Fibroblast of peridontal ligament (primary cell): ENCODE results near the gene ZNF506.
A peak's percentile ranks its signal among the peaks of the same experiment; 100 is the strongest.
"Not testable (repeated sequence)": the region's sequence is repeated elsewhere in the genome, so short reads cannot be mapped to it uniquely, and the experiment has no call there.

Source experiments
- DNase-seq: peaks from one replicate; pipeline ENCODE4 v3.0.0-alpha.2; 2010; ENCODE audit errors: extremely low read depth

The ZNF506 gene

DNA sequence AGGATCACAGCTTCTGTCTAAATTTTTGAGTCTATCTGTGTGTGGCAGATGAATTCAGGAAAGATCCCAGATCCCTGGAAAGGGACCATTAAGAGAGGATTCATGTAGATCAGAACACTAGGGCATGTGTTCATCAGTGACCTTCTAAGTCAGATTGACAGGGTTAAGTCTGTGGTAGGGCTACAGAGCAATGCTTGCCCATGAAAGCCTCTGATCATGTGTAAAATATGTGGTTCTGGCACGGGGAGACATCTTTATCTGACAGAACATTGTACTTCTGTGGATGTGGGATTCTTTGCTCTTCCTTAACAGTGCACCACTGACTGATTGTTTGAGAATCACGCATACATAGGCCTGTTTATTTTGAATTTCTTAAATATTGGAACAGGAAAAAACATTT lies 42.9 kb downstream of the ZNF506 start:
- no peak for DNase-seq

DNA sequence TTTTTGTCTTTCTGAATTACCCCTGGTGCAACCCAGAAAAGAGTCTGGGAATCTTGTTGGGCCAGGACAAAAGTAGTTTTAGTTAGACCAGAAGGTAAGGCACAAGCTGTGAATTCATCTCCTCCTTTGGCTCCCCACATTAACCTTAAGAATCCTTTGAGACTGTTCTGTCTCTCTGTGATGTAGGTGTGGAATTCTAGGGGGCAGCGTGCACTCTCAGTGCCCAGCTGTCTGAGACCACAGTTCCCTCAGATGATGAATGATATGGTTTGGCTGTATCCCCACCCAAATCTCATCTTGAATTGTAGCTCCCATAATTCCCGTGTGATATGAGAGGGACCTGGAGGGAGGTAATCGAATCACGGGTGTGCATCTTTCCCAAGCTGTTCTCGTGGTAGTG lies 43.9 kb downstream of the ZNF506 start:
- no peak for DNase-seq

DNA sequence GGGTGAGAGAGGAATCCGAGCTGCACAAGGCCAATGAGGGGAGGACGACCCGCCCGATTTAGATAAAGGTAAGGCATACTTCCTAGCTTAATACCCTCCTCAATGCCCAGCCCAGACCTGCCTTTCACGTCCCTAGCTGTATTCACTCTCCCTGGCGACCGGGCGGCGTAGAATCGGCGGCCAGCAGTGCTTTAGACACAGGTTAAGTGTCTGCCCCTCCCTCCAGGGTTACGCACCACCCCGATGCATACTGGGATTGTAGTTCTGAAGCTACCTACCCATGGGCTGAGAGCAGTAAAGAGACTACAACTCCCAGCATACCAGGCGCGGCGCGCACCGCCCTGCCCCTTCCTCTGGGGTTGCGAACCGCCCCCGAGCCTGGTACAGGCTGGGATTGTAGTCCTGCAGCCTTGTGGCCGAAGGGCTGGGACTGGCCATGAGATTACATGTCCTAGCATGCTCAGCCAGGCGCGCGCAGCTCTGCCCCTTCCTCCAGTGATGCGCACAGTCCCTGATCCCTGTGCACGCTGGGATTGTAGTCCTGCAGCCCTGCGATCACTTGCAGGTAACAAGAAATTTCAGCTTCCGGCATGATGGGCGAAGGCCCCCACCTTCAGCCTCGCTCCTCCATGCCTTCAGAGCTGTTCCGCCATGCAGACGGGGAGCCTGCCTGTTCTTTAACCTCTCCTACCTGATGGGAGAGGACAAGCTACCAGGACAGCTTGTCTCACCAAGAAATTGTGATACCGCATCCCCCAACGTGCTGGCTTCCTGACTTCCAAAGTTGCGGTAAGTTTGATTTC lies 45.1 kb downstream of the ZNF506 start:
- peak; percentile 96 for DNase-seq

DNA sequence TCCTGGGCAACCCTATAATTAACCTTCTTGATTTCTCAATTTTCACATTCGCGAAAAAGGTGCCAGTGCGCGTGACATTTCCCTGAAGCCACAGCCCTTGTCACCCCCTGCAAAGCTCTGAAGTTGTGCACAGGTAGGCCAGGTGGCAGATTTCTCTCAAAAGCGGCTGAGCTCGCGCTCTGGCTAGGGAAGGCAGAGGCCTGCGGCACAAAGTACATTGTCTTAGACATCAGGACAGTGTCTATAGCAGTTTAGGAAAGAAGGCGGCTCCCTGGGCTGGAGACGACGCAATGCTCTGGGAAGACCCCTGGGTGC lies 45.7 kb downstream of the ZNF506 start:
- DNase-seq: no peak

DNA sequence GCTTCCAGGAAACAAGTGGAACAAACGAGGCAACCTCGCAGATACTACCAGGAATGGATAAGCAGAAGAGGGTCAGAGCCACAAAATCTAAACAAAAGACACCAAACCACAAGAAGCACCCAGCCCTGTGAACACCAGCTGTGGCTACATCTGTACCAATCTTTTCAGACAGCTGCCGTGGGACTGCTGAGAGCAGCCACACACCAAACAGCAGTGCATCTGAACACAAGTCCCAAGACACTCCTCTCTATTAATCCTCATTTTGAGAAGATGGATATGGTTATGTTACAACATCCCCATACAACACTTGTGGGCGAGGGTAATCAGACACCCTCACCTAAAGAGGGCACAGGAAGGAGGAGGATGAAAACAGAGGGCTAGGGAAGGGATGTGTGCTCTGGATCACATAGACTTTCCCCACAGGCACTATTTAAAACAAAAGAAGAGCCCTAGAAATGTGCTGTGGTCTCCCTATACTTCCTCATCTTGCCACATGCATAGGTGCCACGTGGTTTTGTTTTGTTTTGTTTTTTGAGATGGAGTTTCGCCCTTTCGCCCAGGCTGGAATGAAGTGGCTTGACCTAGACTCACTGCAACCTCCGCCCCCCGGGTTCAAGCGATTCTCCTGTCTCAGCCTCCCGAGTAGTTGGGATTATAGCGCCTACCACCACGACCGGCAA lies 47.1 kb downstream of the ZNF506 start:
- DNase-seq: no peak

DNA sequence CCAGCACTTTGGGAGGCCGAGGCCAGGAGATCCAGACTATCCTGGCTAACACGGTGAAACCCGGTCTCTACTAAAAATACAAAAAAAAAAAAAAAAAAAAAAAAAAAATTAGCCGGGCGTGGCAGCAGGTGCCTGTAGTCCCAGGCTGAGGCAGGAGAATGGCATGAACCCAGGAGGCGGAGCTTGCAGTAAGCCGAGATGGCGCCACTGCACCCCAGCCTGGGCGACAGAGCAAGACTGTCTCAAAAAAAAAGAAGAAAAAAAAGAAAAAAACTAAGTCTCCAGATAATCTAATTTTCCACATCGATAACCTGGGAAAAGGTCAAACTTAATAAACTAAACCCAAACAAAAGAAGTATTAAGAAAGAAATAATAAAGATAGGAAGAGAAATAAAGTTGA lies 49.6 kb downstream of the ZNF506 start:
- DNase-seq: not testable (repeated sequence)

DNA sequence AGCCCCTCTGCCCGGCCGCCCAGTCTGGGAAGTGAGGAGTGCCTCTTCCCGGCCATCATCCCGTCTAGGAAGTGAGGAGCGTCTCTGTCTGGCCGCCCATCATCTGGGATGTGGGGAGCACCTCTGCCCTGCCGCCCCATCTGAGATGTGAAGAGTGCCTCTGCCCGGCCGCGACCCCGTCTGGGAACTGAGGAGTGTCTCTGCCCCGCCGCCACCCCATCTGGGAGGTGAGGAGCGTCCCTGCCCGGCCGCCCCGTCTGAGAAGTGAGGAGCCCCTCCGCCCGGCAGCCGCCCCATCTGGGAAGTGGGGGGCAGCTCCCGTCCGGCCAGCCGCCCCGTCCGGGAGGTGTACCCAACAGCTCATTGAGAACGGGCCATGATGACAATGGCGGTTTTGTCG lies 51.6 kb downstream of the ZNF506 start:
- DNase-seq: not testable (repeated sequence)

DNA sequence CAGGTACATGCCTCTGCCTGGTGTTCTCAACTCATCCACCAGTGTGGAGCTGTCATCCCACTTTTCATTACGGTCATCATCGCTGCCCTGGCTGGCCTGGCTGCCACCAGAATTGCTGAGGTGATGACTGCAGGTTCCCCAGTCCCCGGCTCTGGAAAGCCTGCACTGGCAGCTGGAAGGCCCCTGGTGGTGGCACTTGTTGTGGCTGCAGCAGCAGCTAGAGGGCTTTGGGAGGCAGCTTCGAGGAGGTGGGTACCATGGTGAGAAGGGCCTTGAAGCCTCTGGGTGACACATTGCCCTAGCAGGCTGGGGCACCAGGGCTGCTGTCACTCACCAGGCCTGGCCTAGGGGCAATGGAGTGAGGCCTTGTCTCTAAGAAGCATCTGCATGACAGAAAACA lies 63.4 kb downstream of the ZNF506 start:
- DNase-seq: no peak

DNA sequence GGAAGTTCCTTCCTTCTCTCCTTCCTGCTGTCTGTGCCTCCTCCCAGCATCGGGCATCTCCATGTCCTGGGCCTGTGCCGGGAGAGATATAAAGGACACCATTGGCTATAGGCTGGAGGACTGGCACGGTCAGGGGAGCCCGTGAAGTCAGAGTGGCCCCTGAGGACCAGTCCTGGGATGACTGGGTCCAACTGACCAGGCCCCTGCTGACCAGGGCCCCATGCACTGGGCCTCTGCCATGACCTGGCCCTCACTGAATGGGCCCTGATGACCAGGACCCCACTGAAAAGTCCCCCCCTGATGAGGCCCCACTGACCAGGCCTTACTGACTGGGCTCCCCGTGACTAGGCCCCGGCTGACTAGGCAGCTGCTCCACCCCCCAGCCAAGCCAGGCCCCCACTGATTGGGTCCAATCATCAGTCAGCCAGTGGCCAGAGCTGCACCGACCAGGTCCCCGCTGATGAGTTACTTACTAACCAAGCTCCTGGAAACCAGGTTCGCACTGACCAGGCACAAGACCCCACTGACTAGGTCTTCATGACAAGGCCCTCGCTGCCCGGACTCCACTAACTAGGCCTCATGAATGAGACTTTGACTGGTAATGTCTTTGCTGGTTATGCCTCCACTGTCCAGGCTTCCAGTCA lies 68.7 kb downstream of the ZNF506 start:
- DNase-seq: no peak

DNA sequence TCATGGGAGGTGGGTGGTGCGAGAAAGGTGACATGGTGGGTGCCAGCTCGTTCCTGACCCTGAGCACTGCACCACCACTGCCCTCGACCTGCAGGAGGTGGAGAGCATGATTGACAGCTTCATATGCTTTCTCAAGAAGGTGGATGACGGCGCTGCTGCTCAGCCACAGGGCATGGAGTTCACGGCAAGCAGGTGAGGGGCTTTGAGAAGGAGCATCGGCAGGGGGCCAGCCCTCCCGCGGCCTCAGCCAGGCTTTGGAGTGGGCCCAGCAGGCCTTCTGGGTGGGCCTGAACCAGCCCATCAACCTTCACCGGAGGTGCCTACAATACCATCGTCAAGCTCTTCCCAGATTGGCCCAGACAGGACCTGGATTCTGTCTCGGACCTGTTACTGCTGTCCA lies 69.7 kb downstream of the ZNF506 start:
- no peak for DNase-seq

DNA sequence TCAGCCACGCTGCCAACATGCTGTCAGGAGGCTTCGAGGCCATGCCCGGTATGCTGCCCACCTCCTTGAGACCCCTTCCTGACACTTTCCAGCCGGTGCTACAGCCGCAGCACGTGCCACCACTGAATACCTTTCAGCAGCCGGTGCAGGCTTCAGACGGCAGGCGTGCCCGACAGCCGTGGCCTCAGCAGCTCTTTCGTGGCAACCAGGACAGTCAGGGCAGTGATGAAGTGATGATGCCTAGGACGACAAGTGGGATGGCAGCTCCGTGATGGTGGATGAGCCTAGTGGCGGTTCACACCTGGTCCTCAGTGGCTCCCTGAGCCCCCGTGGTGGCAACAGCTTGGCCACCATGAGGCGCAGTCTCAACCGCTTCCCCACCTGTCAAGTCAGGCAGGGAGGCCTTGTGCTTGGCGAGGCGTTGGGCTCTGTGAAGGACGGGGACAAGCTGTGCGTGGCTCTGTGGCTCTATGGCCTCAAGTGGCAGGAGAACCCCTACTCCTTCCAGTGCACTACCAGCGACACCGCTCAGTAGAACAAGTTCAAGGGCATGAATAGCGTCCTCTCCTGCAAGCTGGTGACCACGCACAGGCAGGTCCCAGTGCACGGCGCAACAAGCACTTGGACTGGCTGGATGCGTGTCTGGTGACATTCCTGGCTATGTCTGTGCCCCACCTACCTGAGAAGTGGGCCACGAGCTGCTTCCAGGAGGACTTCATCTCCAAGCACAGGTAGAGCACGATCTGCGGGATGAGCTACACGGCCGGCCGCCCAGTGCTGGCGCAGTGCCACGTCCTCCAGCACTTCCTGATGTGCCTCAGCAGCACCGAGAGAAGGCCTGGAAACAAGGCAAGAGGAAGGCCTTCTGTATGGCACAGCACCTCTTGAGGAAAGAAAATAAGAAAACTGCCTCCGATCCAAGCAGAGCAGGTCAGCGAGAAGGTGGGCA lies 70.4 kb downstream of the ZNF506 start:
- DNase-seq: no peak

DNA sequence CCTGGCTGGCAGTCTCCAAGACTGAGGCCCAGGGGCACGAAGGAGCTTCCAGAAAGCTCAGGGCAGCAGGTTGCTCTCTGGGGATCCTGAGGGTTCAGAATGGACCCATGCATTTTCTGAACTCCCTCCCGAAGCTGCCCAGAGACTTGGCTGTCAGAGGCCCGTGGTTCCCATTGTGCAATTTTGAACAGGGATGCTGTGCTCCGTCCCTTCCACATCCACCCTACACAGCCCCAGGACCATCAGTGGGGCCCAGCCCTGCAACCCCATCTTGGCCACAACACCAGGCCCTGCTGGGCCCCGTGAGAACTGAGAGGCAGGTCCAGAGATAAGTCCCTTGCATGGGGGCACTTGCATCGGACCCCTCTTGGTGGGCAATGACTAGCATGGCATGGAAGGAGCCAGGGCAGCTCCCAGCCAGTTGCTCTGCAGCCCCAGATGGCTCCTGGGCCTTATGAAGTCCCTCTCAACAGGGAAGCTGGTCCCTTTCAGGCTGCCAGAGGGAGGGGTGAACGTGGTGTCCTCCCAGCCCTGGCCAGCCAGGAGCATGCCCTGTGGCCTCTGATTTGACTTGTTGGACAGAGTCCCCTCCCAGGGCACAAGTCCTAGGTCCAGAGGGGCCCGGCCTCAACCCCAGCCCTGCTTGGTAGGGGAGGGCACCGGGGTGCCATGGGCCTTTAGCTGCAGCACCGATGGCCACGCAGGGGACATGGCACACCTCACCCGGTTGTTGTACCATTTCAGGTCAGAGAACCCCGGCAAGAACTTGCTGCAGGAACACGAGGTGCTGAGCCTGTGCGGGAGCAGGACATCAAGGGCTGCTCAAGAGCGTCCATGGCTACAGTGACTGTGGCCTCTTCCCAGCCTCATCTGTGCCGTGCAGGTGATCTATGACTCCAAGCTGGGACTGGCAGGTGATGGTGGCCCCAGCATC lies 71.4 kb downstream of the ZNF506 start:
- DNase-seq: no peak

DNA sequence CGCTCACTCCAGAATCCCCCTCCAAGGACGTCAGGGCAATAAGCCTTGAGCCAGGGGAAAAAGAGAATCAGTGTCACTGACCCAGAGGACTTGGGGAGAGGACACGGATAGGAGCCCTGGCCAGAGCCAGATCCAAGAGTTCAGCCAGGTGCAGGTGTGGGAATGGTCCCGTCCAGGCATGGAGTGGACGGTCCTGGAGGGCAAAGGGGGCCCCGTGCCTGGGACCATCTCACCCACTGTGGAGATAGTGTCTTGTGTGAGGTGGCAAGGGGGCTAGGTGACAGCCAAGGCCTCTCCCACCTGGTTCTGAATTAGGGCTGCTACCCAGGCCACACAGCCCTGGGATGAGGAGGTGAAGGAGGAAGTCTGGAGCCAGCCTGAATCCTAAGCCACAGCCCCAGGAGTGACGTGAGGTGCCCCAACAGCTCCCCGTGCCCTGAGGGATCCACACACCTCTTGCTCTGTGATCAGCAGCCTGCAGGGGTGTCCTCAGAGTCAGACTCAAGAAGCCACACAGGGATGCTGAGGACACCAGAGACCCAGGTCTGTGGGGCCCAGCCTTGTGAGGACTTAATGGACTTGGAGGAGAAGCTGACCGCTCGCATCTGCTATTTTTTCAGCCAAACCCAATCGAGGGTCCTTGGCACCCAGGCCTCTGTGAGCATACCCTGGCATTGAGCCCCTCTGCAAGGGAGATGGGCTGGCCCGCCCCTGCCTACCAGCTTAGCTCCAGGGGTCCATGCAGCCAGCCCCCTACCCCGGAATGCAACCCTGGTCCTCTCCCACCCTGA lies 72.2 kb downstream of the ZNF506 start:
- DNase-seq: no peak

DNA sequence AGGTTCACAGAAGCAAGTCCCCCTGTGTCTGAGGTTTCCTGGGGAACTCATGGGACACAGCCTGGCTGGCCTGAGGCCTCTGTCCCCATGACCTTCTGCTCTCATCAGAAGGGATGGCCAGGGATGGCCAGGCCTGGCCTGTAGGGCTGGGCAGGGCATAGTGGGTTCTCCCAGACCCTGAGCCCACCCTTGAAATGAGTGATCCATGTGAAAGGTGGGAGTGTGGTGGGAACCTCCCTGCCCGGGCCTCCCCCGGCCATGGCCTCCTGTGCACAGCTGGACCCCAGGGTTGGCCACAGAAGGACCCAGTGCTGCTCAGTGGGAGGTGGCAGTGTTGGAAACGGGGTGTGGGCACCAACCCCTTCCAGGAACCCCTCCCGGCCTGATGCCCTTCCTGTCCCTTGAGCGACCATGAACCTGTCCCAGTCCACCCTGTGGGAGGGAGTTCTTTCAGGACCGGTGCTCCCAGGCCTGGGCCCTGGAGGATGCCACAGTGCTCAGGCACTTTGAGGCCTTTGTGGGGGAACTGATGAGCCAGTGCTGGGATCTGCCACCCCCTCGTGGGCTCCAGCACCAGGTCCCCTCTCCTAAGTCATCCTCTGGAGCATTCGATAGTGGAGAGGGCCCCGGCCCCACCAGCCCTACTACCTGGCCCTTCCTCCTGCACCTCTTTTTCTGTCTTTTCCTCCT lies 73.2 kb downstream of the ZNF506 start:
- no peak for DNase-seq

DNA sequence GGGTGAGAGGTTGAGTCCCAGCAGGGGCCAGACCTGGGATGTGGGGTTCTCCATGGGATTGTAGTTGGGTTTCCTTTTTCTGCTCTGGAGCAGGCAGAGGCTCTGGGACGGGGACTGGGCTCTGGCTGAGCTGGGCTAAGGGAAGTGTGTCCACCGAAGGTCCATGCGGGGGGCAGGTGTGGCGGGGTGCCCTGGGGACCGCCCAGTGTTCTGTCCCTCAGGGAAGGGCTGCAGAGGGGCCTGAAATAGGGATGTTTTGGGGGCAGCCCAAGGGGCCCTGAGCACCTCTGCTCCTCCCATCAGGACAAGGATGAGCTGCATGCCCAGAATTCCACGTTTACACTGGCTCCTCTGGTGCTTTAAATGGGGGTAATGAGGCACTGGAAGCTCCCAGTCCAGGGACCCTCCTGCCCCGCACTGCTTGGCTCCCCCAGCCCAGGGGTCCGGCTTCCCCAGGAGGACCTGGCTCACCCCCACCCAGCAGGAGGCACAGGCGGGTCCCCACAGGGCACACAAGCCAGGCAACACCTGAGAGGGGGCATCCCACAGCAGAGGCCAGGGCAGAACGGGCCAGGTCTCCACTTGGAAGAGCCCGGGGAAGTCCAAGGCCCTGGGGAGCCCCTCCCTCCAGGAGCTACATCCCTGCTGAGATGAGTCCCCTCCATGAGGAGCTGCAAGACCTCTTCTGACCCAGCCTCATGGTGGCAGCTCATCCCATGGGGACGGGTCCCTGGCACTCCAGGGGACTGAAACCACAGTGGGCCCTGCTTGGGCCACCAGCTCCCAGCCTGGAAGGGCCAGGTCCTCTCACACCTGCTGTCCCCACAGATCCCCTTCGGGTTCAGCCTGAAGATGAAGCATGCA lies 74.0 kb downstream of the ZNF506 start:
- no peak for DNase-seq

DNA sequence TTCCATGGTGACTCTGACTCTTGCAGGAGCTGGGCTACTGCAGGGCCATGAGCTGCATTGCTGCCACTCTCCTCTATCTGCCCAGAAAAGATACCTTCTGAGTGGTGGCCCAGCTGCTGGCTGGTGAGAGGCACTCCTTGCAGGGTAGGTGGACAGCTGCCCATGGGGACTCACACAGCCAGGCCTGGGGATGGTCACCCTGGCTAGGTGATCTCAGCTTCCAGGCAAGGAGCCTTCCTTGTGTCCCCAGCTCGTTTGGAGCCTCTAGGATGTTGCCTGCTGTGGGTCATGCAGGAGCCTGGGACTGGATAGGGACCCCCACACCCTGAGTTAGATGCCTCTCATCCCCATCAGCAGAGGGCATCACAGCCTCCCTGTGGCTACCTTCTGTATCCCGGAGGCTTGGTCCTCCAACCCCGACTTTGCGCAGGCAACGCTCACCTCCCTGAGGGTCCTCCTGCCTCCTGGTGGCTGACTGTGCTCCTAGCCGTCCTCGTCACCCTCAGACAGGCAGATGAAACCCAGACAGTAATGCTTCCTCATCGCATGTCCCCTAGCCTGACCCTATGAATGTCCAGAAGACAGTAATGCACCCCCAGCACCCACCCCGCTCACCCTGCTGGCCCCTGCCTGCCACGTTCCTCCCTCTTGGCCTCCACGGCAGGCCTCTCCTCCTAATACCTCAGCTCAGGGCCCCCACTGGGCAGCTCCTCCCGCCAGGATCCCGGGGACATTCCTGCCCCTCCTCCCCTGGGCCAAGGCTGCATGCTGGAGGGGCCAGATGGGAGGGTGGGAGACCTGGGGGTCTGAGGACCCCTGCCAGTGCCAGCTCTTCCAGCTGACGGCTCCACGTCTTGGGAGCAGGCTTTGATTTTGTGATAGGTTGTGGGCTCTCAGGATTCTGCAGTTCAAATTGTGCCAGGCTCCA lies 75.0 kb downstream of the ZNF506 start:
- no peak for DNase-seq

DNA sequence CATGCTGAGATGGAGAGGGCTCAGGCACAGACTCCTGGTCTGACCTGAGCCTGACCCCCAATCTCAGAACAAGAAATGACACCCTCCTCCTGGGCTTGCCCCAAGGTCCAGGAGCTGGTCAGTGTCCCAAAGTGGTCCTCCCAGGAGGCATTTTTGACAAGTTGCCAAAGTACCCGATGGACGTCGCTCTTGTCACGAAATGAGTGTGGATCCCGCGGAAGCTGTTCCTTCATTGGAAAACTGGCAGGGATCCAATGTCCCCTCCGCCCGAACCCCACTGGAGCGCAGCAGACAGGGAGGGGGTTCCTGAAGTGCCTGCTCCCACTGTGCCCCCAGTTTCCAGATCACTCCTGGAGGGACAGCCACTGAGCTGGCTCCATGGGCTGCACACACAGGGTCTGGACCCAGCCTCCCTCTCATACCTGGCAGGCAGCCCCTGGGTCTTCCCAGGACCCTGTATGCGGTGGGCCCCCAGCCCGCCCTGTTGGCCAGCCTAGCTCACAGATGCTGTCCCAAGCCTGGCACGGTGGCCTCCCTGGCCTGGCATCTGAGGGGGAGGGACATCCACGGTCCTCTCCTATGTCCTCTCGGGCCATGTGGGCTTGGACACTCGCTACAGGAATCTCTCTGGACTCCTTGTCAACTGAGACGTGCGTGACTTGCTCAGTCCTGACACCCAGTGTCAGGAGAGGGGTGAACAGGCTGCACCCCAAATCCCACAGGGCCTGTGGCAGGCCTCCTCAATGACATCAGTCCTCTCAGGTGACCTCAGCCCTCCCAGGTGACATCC lies 75.9 kb downstream of the ZNF506 start:
- no peak for DNase-seq
